ENCODE results near the gene AQP12B.
A peak's percentile ranks its signal among the peaks of the same experiment; 100 is the strongest.
"Not testable (repeated sequence)": the region's sequence is repeated elsewhere in the genome, so short reads cannot be mapped to it uniquely, and the experiment has no call there.

Gene AQP12B

DNA sequence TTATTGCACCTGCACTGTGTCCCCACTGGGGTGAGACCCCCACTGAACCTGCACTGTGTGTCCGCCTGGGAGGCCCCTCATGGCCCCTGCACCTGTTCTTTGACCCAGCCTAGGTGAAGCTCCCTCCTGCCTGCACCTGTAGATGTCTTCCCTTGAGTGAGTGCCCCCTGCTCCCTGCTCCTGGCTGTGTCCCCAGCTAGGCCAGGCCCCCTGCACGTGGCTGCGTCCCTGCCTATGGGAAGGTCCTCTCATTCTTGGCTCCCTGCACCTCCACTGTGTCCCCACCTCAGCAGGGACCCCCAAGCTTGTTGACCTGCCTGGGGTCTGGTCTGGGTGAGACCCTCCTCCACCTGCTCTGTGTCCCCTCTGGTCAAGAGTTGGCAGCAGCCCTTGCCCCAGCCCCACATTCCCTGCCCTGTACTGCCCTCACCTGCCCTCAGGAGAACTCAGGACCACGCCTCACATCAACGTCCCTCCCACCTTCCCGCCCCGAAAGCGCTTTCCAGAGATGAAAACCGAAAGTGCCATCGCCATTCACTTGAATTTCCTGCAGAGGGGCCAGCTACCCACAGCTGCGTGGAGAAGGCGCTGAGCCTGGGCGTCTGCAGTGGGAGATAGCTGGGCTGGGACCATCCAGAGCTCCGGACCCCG, 769 bp upstream of the AQP12B start:
- not testable (repeated sequence) for H3K36me3 Mint-ChIP-seq, H3K27me3 Mint-ChIP-seq, H3K4me1 Mint-ChIP-seq, H3K9me3 Mint-ChIP-seq, H3K27ac Mint-ChIP-seq
- peak overlapping the region; percentile 65 for H3K4me3 Mint-ChIP-seq

DNA sequence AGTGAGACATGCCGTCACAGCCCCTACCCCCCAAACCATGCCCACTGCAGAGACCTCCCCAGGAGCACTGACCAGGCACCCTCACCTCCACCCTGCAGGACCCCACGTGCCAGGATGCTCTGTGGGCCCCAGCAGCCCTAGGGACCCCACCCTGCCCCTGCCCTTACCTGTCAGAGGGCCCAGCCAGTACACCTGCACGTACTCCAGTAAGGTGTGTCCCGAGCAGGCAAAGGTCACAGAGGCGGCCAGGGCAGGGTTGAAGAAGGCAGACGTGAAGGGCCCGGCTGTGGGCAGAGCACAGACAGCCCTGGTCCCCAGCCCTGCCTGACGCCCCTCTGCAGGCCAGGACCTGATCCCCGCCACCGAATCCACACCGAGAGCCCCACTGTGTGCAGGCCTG, 2.5 kb downstream of the AQP12B start:
- not testable (repeated sequence) for H3K9me3 Mint-ChIP-seq

DNA sequence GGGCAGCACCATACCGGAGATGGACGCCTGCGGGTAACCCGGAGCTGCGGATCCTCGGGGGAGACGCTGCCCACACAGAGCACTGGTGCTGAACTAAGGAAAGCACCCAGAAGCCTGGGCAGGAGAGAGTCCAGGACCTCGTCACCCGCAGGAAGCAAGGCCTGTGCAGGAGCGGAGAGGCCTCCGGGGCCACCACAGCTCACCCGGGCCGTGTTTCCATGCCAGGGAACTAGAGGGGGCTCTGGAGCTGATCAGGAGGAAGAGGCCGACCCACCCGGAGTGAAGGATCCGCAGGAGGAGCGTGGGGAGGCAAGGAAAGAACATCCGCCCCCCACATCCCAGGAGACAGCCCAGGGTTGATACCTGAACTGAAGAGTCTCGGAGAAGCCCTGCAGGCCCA, 3.8 kb downstream of the AQP12B start:
- H3K27ac Mint-ChIP-seq, H3K9me3 Mint-ChIP-seq: not testable (repeated sequence)

More for the DNA sequence above, 2.5 kb downstream of the AQP12B start:
- H3K27ac Mint-ChIP-seq, H3K4me3 Mint-ChIP-seq, H3K36me3 Mint-ChIP-seq, H3K27me3 Mint-ChIP-seq, H3K4me1 Mint-ChIP-seq: not testable (repeated sequence)

DNA sequence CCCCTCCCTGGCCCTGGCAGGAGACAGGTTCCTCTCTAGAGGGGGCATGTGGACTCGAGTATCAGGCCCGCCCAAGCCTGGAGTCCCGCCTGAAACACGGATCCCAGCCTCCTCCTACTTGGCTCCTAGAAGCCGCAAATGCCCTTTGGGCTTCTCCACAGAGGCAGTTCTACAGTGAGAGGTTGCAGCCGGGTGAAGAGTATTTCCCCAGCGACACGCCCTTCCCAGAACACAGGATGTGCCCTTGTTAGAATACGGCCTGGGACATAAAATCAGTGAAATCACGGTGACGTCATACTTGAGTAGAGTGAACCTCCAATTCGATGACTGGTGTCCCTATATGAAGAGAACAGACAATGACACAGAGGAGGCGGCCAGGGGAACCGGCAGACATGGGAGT, 4.6 kb downstream of the AQP12B start:
- not testable (repeated sequence) for H3K27me3 Mint-ChIP-seq, H3K36me3 Mint-ChIP-seq, H3K4me1 Mint-ChIP-seq, H3K9me3 Mint-ChIP-seq, H3K27ac Mint-ChIP-seq, H3K4me3 Mint-ChIP-seq

More for the DNA sequence above, 3.8 kb downstream of the AQP12B start:
- not testable (repeated sequence) for H3K36me3 Mint-ChIP-seq, H3K4me1 Mint-ChIP-seq, H3K27me3 Mint-ChIP-seq, H3K4me3 Mint-ChIP-seq

DNA sequence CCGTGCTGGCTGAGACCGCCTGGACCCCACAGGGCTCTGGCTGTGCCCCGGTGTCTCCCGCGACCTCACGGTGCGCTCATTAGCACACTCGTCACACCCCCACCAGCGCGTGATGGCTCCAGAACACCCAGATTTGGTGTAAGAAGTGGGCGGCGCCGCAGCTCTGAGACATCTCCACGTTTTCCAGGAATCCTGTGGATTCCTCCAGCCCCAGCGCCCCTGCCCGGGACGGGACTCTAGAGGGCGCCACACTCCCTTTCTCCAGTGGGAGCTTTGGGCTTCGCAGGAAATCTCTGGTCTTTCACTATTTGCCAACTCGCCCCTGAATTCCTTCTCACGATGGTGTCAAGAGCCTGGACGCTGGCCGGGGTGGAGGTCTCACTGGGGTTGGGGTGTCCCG, 7.3 kb downstream of the AQP12B start:
- not testable (repeated sequence) for H3K27me3 Mint-ChIP-seq, H3K4me1 Mint-ChIP-seq, H3K4me3 Mint-ChIP-seq, H3K27ac Mint-ChIP-seq, H3K36me3 Mint-ChIP-seq, H3K9me3 Mint-ChIP-seq

DNA sequence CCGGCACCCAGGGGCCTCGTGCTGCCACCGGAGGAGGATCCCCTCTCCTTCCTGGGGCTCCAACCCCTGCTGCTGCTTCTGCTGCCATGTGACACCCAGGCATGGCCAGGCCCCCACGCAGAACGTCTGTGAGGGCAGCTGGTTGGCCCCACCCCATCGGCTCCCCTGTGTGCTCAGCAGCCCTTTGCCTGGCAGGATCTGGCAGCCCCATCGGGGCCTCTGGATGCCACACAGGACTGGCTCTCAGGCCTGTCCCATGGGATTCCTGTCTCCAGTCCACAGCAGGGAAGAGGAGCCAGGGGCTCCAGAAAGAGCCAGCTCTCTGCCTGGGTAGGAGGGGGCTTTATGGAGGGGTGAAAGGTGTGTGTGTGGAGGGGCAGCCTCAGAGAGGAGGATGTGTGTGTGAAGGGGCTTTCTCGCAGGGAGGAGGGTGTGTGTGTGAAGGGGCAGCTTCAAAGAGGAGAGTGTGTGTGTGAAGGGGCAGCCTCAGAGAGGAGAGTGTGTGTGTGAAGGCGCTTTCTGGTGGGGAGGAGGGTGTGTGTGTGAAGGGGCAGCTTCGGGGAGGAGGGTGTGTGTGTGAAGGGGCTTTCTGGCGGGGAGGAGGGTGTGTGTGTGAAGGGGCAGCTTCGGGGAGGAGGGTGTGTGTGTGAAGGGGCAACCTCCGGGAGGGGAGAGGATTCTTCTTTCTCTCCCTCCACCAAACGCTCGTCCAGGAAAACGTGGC, 8.1 kb downstream of the AQP12B start:
- H3K4me1 Mint-ChIP-seq, H3K36me3 Mint-ChIP-seq, H3K4me3 Mint-ChIP-seq, H3K9me3 Mint-ChIP-seq, H3K27me3 Mint-ChIP-seq, H3K27ac Mint-ChIP-seq: not testable (repeated sequence)

DNA sequence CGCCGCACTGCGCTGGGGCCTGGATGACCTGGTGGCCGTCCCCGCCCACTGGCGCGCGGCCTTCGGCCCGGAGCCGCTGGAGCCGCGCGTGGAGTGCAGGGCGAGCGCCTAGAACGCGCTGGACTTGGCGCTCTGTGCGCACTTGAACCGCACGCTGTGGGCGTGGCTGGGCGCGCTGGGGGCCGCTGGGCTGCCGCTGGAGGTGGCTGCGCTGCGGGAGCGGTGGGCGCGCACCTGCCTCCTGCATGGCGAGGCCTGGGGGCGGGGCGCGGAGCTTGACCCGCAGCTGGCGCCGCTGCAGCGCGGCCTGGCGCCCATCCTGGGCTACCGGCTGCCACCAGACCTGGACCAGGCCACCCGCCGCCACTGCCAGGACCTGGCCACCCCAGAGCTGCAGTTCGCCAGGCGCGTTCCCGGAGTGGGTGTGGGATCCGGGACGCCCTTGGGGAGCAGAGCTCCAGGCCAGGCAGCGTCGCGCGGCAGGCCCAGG, 9.9 kb downstream of the AQP12B start:
- no peak overlapping the region for H3K27ac Mint-ChIP-seq
- H3K9me3 Mint-ChIP-seq: no peaks in the 10 kb centered on the region
- no peak overlapping the region for H3K4me3 Mint-ChIP-seq
- H3K4me1 Mint-ChIP-seq: no peaks in the 10 kb centered on the region
- no peaks in the 10 kb centered on the region for H3K36me3 Mint-ChIP-seq
- peaks cover 8% of the 10 kb centered on the region for H3K27me3 Mint-ChIP-seq

DNA sequence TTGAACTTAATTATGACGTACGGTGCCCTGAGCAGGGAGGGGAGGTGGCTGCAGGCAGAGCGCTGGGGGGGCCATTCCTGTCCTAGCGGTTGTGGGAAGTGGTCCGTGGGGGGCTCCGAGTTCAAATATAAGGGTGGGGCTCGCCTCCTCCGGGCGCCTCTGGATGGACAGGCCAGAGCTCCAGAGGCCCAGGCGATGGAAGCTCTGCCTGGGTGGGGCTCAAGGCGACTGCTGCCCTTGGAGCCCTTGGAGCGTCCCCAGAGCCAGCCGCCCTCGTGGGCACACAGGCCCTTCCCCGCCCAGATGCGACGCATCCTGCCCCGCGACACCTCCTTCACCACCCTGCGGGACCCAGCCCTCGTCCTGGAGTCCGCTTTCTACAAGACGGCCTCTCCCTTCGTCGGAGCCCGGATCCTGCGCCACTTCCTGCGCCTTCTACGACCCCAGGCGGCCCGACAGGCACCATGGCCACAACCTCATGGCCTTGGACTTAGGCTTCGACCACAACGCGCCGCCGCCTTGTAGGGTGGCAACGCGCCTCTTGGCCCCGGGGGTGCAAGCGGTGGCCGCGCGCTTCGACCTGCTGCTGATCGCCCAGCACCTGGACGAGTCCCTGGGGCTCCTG, 10.5 kb downstream of the AQP12B start:
- no peak overlapping the region for H3K27ac Mint-ChIP-seq
- peaks cover 2% of the 10 kb centered on the region for H3K36me3 Mint-ChIP-seq
- H3K4me1 Mint-ChIP-seq: no peaks in the 10 kb centered on the region
- no peaks in the 10 kb centered on the region for H3K9me3 Mint-ChIP-seq
- H3K4me3 Mint-ChIP-seq: no peak overlapping the region
- H3K27me3 Mint-ChIP-seq: peaks cover 8% of the 10 kb centered on the region

DNA sequence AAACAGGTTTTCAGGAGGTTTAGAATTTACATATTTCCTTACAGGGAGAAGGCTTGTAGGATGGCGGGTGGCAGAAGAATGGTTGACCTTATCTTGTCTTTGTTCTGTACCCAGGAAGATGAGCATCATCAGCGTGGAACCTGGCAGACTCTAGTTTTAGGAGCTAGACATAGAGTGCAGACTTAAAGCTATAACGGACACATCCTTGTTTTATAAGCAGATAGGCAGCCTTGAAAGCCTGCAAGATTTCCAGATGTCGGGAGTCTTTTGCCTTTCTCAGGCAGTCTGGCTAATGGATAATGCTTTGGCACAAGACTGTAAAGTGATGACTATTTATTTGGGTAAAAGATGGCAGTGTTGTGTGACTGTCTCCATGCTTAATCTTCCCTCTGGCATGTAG, 11.7 kb downstream of the AQP12B start:
- H3K4me1 Mint-ChIP-seq: no peaks in the 10 kb centered on the region
- peaks cover 12% of the 10 kb centered on the region for H3K27me3 Mint-ChIP-seq
- H3K4me3 Mint-ChIP-seq: no peak overlapping the region
- peaks cover 2% of the 10 kb centered on the region for H3K36me3 Mint-ChIP-seq
- no peak overlapping the region for H3K27ac Mint-ChIP-seq
- peaks cover 5% of the 10 kb centered on the region for H3K9me3 Mint-ChIP-seq

DNA sequence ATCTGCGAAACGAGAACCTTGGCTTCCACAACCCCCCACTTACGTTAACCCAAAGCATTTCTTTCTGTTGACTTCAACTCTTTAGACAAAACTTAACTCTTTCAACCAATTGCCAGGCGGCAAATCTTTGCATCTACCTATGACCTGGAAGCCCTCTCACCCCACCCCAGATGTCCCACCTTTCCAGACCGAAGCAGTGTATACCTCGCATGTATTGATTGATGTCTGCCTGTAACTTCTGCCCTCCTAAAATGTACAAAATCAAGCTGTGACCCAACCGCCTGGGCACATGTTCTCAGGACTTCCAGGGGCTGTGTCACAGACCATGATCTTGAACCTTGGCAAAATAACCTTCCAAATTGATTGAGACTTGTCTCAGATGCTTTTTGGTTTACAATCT, 12.3 kb downstream of the AQP12B start:
- Mint-ChIP-seq H3K36me3 (peaks cover 2% of the 10 kb centered on the region), H3K9me3 (peaks cover 8% of the 10 kb centered on the region), H3K4me3 (no peak overlapping the region), H3K27me3 (peaks cover 14% of the 10 kb centered on the region), H3K4me1 (no peaks in the 10 kb centered on the region), H3K27ac (no peak overlapping the region)

DNA sequence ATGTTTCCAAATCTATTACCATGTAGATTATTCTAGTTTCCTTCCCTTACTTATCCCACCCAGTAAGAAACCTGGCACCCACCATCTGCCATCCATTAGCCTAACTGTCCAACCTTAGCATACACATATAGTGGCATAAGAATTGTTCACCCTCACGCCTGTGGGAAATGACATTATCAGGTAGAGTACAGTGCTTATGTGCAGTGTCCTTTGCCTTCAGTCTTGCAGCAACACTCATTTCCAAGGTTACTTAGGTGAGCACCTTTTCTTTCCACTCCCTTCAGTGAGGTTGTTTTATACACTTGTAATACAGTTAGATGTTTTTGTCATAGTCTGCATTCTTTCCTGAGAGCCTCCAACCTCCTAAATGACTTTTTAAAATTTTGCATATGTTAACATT, 18.1 kb downstream of the AQP12B start:
- peaks cover 3% of the 10 kb centered on the region for H3K36me3 Mint-ChIP-seq
- no peaks in the 10 kb centered on the region for H3K4me1 Mint-ChIP-seq
- peaks cover 16% of the 10 kb centered on the region for H3K9me3 Mint-ChIP-seq
- H3K27ac Mint-ChIP-seq: no peak overlapping the region
- H3K27me3 Mint-ChIP-seq: peaks cover 9% of the 10 kb centered on the region
- no peak overlapping the region for H3K4me3 Mint-ChIP-seq

DNA sequence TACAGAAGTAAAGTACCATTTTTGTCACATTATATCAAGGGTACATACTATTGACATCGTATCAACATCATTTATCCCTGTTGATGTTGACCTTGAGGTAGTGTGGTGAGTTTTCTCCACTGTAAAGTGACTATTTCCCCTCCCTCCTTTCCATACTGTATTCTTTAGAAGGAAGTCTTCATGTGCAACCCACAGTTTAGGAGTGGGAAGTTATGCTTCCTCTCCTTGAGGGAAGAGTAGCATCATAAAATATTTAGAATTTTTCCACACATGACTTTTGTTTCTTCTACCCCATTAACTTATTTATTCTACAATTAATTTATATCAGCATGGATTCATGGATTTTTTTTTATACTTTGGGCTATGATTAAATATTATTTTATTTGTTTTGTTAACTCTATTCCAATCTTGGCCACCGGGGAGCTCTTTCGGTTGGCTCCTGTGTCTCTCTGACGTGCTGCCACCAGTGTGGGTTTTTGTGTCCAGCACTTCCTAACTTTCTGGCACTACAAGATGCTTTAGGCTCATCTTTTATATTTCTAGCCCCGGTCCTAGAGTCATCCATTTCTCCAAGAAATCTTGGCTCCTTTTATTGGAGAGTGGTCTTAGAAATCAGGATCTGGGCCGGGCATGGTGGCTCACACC, 19.0 kb downstream of the AQP12B start:
- Mint-ChIP-seq H3K9me3 (peaks cover 16% of the 10 kb centered on the region), H3K36me3 (peaks cover 3% of the 10 kb centered on the region), H3K4me3 (no peak overlapping the region), H3K27ac (no peak overlapping the region), H3K4me1 (no peaks in the 10 kb centered on the region), H3K27me3 (peaks cover 9% of the 10 kb centered on the region)

DNA sequence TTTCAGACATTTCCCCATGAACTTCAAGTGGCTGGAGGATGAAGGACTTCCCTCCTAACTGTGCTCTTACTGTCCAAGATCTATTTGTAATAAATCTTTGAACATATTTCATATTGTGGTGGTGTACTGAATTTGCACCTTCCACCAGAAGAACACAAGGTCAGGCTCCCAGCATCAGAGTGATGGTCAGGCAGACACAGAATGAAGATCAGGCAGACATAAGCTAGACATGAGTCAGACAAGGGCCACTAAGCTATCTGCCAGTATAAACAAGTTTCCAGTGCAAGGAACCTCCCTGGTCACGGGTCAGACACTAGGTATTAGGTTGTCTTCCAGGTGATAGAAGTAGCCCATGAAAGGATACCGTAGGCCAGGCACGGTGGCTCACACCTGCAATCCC, 20.0 kb downstream of the AQP12B start:
- Mint-ChIP-seq H3K4me1 (no peaks in the 10 kb centered on the region), H3K27ac (no peak overlapping the region), H3K27me3 (peaks cover 9% of the 10 kb centered on the region), H3K9me3 (peaks cover 16% of the 10 kb centered on the region), H3K36me3 (peaks cover 3% of the 10 kb centered on the region), H3K4me3 (no peak overlapping the region)

DNA sequence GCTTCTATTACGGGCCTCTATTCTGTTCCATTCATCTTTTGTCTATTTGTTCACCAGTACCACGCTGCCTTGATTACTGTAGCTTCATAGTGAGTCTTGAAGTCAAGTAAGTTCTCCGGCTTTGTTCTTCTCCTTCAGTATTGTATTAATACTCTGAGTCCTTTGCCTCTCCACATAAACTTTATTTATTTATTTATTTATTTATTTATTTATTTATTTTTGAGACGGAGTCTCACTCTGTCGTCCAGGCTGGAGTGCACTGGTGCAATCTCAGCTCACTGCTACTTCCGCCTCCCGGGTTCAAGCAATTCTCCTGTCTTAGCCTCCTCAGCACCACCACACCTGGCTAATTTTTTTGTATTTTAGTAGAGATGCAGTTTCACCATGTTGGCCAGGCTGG, 22.8 kb downstream of the AQP12B start:
- H3K27ac Mint-ChIP-seq, H3K27me3 Mint-ChIP-seq, H3K9me3 Mint-ChIP-seq, H3K36me3 Mint-ChIP-seq, H3K4me3 Mint-ChIP-seq, H3K4me1 Mint-ChIP-seq: not testable (repeated sequence)

DNA sequence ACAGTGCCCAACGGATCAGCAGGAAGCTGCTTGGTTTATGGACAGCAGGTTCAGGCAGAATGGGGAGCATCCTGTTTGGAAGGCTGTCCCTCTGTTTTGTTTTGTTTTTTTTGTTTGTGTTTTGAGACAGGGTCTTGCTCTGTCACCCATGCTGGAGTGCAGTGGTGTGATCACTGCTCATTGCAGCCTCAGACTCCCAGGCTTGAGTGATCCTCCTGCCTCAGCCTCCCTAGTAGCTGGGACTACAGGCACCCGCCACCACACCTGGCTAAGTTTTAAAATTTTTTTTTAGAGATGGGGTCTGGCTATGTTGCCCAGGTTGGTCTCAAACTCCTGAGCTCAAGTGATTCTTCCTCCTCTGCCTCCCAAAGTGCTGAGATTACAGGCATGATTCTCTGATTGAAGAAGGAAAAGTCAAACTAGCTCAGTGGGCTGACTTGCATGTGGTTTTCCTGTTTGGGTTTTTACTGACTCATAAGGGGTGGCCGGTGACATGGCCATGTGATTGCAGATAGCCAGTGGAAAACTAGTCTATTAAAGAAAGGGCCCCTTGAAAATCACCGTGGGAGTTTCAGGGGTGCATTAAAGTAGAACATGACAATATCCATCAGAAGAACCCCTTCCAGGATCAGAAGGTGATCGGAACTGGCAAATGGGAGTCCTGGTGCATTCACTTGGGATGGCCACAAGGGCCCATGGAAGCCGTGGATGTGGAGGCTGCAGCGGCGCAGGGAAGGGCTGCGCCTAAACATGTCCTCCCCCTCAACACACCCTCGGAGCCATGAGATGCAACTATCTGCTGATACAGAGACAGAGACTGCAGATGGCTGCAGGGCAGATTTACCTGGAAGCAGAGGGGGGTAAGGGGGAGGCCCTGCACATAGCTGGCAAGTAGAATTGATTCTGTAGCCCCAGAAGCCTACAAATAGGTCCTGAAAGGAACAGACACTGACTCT, 26.5 kb downstream of the AQP12B start:
- peaks cover 6% of the 10 kb centered on the region for H3K27me3 Mint-ChIP-seq
- no peaks in the 10 kb centered on the region for H3K4me1 Mint-ChIP-seq

More for the DNA sequence above, 26.5 kb downstream of the AQP12B start:
- no peak overlapping the region for H3K27ac Mint-ChIP-seq
- H3K9me3 Mint-ChIP-seq: no peaks in the 10 kb centered on the region
- no peak overlapping the region for H3K4me3 Mint-ChIP-seq
- H3K36me3 Mint-ChIP-seq: no peaks in the 10 kb centered on the region
